NCI-H1105 treated with DMSO at 0.1 percent for 48 hours (cell line): ENCODE results near the gene PNMT.
A peak's percentile ranks its signal among the peaks of the same experiment; 100 is the strongest.

ENCODE experiments used
- DNase-seq: peaks from one replicate; lab custom pipeline; 2025; lab: John Stamatoyannopoulos, UW

The PNMT gene

GRCh38 chr17:39653662-39654331 is 14.5 kb upstream of the PNMT start:
- peak; percentile 2 for DNase-seq

DNA sequence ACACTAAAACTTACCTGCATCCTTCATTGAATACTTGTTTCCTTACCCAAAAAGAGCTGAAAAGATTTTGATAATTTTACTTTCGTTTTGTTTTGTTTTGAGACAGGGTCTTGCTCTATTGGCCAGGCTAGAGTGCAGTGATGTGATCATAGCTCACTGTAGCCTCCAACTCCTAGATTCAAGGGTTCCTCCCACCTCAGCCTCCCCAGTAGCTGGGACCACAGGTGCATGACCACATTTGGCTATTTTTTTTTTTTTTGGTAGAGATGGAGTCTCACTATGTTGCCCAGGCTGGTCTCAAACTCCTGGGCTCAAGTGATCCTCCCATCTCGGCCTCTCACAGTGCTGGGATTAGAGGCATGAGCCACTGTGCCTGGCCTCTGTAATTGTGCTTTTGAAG is 13.1 kb upstream of the PNMT start:
- no peak for DNase-seq

DNA sequence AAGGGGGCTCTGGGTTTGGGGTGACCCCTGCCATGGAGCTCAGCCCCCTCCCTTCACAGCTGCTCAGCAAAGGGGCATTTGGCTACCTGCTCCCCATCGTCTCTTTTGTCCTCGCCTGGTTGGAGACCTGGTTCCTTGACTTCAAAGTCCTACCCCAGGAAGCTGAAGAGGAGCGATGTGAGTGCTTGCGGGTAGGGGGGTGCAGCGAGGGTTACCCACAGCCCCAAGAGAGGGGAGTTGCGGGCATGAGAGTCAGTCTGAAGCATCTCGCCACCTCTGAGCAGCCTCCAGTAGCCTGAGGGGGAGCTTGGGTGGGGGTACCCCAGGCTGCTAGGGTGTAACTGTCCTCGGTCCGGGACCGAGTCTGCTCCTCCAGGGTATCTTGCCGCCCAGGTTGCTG is 9.9 kb upstream of the PNMT start:
- DNase-seq, result no peak

DNA sequence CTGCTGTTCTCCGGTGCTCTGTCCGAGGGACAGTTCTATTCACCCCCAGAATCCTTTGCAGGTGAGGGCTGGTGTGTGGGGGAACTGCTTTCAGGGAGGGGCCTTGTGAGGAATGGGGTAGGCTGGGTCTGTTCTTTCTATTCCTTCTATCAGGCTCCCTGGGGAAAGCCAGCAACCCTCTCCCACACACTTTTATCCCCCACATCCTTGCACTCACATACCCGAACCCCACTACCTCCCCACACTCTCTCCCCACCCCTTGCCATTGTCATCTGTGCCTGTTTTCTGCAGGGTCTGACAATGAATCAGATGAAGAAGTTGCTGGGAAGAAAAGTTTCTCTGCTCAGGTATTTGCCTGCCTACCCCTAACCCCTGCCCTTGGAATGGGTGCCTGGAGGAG is 9.5 kb upstream of the PNMT start:
- DNase-seq, result no peak

GRCh38 chr17:39659279-39660010 is 8.8 kb upstream of the PNMT start:
- no peak for DNase-seq

- no peak for DNase-seq
These were observed 8.3 kb upstream of the PNMT start for GRCh38 chr17:39660011-39660360.

DNA sequence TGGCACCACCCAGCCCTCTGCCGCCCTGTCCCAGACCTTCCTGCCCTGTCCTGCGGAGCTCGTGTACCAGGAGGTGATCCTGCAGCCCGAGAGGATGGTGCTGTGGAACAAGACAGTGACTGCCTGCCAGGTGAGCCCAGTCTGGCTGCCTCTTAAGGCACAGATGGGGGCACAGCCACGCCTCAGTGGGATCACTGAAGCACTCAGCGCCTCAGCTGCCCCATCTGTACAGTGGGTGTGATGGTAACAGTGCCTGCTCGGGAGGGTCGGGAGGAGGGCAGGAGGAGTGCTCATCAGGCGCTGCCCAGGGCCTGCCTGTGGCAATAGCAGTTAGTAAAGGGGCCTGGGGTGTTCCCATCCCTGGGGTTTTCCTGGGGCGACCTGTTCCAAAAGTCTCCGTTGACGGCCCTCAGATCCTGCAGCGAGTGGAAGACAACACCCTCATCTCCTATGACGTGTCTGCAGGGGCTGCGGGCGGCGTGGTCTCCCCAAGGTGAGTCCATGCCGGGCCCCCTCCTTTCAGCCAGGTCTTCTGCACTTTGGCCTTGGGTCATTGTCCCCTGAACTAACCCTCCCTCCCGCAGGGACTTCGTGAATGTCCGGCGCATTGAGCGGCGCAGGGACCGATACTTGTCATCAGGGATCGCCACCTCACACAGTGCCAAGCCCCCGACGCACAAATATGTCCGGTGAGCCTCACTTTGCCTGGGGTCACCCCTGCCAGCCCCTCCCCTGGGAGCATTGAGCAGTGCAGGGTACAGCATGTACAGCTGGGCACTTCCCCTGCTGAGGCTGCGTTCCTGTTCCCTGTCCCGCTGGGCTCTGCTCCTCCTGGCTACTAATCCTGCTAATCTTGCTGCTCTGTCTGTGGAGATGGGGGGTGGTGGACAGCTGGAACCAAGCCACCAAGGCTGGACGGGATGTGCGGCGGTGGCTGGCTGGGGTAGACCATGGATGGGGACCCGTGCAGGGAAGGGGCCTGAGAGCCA is 7.6 kb upstream of the PNMT start:
- no peak for DNase-seq

DNA sequence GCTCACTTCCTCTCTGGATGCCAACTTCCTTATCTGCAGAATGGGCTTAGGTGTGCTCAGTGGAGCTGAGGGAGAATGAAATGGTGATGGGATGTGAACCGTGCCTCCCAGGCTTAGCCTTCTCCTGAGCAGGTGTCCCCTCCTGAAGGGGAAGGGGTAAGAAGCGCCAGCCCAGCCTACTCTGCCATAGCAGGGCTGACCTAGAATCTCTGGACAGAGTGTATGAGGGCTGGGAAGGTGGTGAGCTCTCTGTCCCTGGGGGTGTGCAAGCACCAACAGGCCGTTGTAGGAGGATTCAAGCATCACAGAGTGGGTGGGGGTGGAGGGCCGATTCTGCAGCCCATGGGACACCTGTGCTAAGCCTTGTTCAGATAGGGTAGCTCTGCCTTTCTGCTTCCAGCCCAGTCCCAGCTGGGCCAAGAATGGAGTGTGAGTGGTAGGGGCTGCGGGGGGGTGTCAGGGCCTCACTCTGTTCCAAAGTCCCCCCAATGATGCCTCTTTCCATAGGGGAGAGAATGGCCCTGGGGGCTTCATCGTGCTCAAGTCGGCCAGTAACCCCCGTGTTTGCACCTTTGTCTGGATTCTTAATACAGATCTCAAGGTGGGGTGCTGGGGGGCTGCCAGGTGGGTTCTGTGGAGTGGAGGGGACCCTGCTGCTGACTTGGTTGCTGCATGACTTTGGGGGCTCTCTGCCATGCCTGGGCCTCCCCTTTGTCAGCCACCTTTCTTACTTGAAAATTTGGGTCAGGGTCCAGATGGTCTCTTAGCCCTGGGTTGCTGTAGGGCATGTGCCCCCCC is 6.3 kb upstream of the PNMT start:
- no peak for DNase-seq

- DNase-seq, result no peak
These were observed 5.5 kb upstream of the PNMT start for GRCh38 chr17:39662551-39663339.

GRCh38 chr17:39663340-39663687 is 4.9 kb upstream of the PNMT start:
- no peak for DNase-seq

DNA sequence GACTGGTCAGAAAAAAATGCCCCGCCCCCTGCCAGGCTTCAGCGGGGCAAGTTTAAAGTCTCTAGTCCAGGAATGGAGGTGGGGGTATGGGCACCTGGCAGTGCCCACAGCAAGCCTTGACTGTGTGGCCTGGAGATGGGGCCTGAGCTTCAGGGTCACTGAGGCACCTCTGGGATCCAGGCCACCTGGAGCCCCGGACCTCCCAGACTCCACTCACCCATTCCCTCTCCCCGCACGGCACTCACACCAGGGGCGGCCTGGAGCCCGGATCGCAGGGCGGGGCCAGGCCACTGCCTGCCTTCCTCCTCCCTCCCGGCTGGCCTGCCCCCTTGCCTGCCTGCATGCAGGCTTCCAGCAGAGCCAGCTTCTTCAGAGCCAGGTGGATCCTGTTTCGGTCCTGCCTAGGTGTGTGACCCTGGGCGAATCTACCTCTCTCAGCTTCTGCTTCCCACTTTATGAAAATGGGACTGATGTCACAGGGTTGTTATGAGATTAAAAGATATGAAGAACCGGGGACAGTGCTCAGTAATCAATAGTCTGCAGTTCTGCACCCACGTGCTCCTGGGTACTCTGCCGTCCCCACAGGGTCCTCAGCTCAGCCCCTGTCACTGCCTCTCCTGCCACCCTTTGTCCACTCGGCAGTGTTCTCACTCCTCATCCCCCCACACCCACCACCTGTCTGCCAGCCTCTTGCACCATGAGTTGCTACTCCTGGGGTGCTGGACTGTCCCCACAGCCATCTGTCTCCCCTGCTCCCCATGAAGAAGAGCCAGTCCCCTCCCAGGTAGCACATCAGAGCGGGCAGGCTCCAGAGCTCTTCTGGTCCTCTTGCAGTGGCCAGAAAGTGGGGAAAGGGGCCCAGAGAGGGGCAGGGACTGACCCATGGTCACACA is 4.3 kb upstream of the PNMT start:
- no peak for DNase-seq

DNA sequence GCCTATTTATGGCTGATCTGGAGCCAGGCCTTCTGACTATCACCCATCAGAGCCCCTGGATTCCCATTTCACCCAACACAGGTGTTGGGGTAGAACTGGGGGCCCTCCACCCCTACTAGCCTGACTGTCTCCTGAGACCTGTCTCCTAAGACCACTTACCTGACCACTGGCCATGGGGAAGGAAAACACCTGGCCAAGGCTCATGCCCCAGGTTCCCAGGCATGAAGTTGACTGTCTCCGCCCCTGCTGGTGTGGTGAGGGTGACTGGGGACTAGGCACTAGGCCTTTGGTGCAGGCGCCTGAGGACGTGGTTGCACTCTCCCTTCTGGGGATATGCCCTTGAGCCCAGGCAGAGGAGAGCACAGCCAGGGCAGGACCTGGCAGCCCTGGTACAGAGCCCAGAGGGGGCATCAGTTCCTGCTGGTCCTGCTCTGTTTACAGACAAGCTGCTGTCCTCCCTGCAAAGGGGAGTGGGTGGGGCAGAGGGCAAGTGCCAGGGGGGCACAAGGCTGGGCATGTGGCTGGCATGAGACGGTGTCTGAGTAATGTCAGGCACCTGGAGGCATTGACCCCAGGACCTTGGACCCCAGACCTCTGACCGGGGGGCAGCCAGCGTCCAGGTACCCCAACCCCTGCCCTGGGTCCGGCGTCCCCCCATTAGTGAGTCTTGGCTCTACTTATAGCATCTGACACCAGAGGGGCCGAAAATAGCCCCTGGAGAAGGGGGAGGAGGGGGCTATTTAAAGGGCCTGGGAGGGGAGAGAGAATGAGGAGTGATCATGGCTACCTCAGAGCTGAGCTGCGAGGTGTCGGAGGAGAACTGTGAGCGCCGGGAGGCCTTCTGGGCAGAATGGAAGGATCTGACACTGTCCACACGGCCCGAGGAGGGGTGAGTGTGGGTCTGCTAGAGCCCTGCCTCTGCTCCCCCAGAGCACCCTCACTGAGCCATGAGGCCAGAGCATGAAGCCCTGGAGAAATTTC is 3.4 kb upstream of the PNMT start, which contains the start of gene TCAP:
TSS of gene TCAP (plus strand) at position 769 of the 981 bp plus-strand sequence. CDS start at position 780, 11 bp downstream.
- no peak for DNase-seq

GRCh38 chr17:39665642-39666224 is 2.5 kb upstream of the PNMT start:
- DNase-seq, result peak; percentile 6

DNA sequence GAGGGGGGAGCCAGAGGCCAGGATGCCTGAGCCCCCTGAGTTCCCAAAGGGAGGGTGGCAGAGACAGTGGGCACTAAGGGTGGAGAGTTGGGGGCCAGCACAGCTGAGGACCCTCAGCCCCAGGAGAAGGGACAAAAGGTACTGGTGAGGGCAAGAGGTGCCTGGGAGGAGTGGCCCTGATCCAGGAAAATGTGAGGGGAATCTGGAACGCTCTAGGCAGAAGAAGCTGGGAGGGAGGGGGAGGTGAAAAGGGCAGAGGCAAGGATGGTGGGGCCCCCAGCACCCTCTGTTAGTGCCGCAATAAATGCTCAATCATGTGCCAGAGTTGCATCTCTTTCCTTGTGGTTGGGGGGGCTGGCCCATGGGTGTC is 2.0 kb upstream of the PNMT start:
- DNase-seq, result no peak

GRCh38 chr17:39666601-39667261 is 1.5 kb upstream of the PNMT start:
- no peak for DNase-seq

- DNase-seq, result no peak
These were observed 850 bp upstream of the PNMT start for GRCh38 chr17:39667262-39667944.
